D721Med (cell line): ENCODE results near the gene OR2A14.

Source experiments
- DNase-seq: peaks from one replicate; pipeline ENCODE4 v3.0.0; 2011; ENCODE audit warnings: low spot score; ENCODE audit not compliant: insufficient read length
- FAIRE-seq: peaks from 2 replicates; lab custom pipeline; 2011; peaks lifted over from hg19 to GRCh38; lab: Jason Lieb, UNC
- CTCF ChIP-seq: IDR thresholded peaks from 2 replicates; pipeline ENCODE4 v1.5.1; 2012; ENCODE audit warnings: mild to moderate bottlenecking, control low read depth; ENCODE audit not compliant: insufficient read depth; ENCODE audit errors: missing control alignments

Gene OR2A14

GRCh38 chr7:144100607-144101006 is 22.4 kb upstream of the OR2A14 start:
- DNase-seq, result no peak
- no peak for FAIRE-seq

GRCh38 chr7:144102041-144102440 is 20.9 kb upstream of the OR2A14 start:
- DNase-seq (no peak), FAIRE-seq (no peak)
- TF ChIP-seq CTCF, result no peak

More at GRCh38 chr7:144100607-144101006, 22.4 kb upstream of the OR2A14 start:
- TF ChIP-seq CTCF, result no peak

- no peak for FAIRE-seq
- no peak for DNase-seq
- no peak for TF ChIP-seq CTCF
These were observed 17.8 kb upstream of the OR2A14 start for GRCh38 chr7:144105211-144105610.

GRCh38 chr7:144109283-144109682 is 13.7 kb upstream of the OR2A14 start, which contains the start of gene OR2A2:
TSS of gene OR2A2 (plus strand) at chr7:144109583. CDS start at chr7:144109583, 0 bp downstream.
- FAIRE-seq (no peak), DNase-seq (no peak)
- TF ChIP-seq CTCF, result no peak

GRCh38 chr7:144110272-144110671 is 12.7 kb upstream of the OR2A14 start:
- no peak for FAIRE-seq
- no peak for DNase-seq
- TF ChIP-seq CTCF, result no peak

- FAIRE-seq (no peak), DNase-seq (no peak)
- TF ChIP-seq CTCF, result no peak
These were observed 9.3 kb upstream of the OR2A14 start for GRCh38 chr7:144113651-144114050.

- DNase-seq (no peak), FAIRE-seq (no peak)
- TF ChIP-seq CTCF, result no peak
These were observed 4.6 kb upstream of the OR2A14 start for GRCh38 chr7:144118341-144118740.
